Neural cell (in vitro differentiated cells): ENCODE measurements around the gene SPRED1.

Experiments used
- CTCF ChIP-seq: fragments of 450-650 bp; IDR thresholded peaks from 2 replicates; pipeline ENCODE4 v1.5.1; 2014; ENCODE audit warnings: antibody characterized with exemption, mild to moderate bottlenecking, moderate library complexity; ENCODE audit not compliant: poor library complexity, severe bottlenecking
- EZH2 ChIP-seq: fragments of 200-600, 300-800 bp; shearing (Covaris generic), sonication (generic); IDR thresholded peaks from 2 replicates; pipeline ENCODE4 v1.6.1; 2014; ENCODE audit warnings: antibody characterized with exemption, low read length, borderline replicate concordance, mild to moderate bottlenecking; ENCODE audit not compliant: insufficient read depth, poor library complexity, severe bottlenecking
- REST ChIP-seq: IDR thresholded peaks from 2 replicates; pipeline ENCODE4 v1.6.1; 2012; ENCODE audit warnings: borderline replicate concordance

- TF ChIP-seq CTCF: no peak
- no peak for TF ChIP-seq REST
- TF ChIP-seq EZH2: no peak
Observed at GRCh38 chr15:38271144-38271543, 18.5 kb downstream of the SPRED1 start.
